Trophoblast cell (in vitro differentiated cells and primary cell): ENCODE measurements around the gene LAG3. TPM values are rescaled to one million over a fixed set of nuclear protein-coding genes. Genes with fewer than 3 reads are reported as not detected.

Experiments used
- DNase-seq, 2 donors: peaks; one replicate each; pipeline ENCODE4 v3.0.0-alpha.2; 2016
- H2AFZ ChIP-seq: 2 replicates; pipeline ENCODE4 v1.6.1; 2013; ENCODE audit warnings: low read length, moderate library complexity, mild to moderate bottlenecking; ENCODE audit not compliant: insufficient read depth, poor library complexity
- H2AK5ac ChIP-seq: 2 replicates; pipeline ENCODE4 v1.6.1; 2013; ENCODE audit warnings: mild to moderate bottlenecking, low read length
- H2BK120ac ChIP-seq: 2 replicates; pipeline ENCODE4 v1.6.1; 2013; ENCODE audit warnings: low read length, mild to moderate bottlenecking, moderate library complexity; ENCODE audit not compliant: insufficient read depth, poor library complexity
- H2BK12ac ChIP-seq: 2 replicates; pipeline ENCODE4 v1.6.1; 2013; ENCODE audit warnings: mild to moderate bottlenecking, low read length, moderate library complexity
- H2BK5ac ChIP-seq: 2 replicates; pipeline ENCODE4 v1.6.1; 2013; ENCODE audit warnings: low read length, low read depth, moderate library complexity, mild to moderate bottlenecking; ENCODE audit not compliant: poor library complexity
- H3K14ac ChIP-seq: 2 replicates; pipeline ENCODE4 v1.6.1; 2013; ENCODE audit warnings: mild to moderate bottlenecking, low read length
- H3K18ac ChIP-seq: 2 replicates; pipeline ENCODE4 v1.6.1; 2013; ENCODE audit warnings: mild to moderate bottlenecking, low read length
- H3K23ac ChIP-seq: 2 replicates; pipeline ENCODE4 v1.6.1; 2013; ENCODE audit warnings: low read length
- H3K27ac ChIP-seq: 2 replicates; pipeline ENCODE4 v1.5.1; 2013; ENCODE audit warnings: low read depth, mild to moderate bottlenecking, inconsistent platforms, low read length, moderate library complexity
- H3K27me3 ChIP-seq: 2 replicates; pipeline ENCODE4 v1.6.1; 2013; ENCODE audit warnings: inconsistent platforms, mild to moderate bottlenecking, low read length, moderate library complexity; ENCODE audit not compliant: insufficient read depth
- H3K36me3 ChIP-seq, 2 experiments: 1 replicate in 1 of 2; 2 replicates in 1 of 2; pipeline ENCODE4 v1.6.1; 2013; ENCODE audit warnings: low read length in 2 of 2, mild to moderate bottlenecking in 2 of 2, moderate library complexity in 1 of 2; ENCODE audit not compliant: insufficient read depth in 2 of 2, control insufficient read depth in 1 of 2
- H3K4ac ChIP-seq: 2 replicates; pipeline ENCODE4 v1.6.1; 2013; ENCODE audit warnings: low read depth, mild to moderate bottlenecking, low read length, moderate library complexity
- H3K4me1 ChIP-seq, 2 experiments: 1 replicate in 1 of 2; 2 replicates in 1 of 2; pipeline ENCODE4 v1.6.1; 2013; ENCODE audit warnings: low read length in 2 of 2, mild to moderate bottlenecking in 2 of 2, moderate library complexity in 1 of 2; ENCODE audit not compliant: insufficient read depth in 2 of 2, control insufficient read depth in 1 of 2
- H3K4me2 ChIP-seq: 2 replicates; pipeline ENCODE4 v1.6.1; 2013; ENCODE audit warnings: inconsistent platforms, mild to moderate bottlenecking, low read length, moderate library complexity
- H3K4me3 ChIP-seq: 2 replicates; pipeline ENCODE4 v1.5.1; 2013; ENCODE audit warnings: mild to moderate bottlenecking, low read depth, low read length, inconsistent platforms
- H3K79me1 ChIP-seq: one replicate; pipeline ENCODE4 v1.6.1; 2013; ENCODE audit warnings: low read length
- H3K79me2 ChIP-seq: 2 replicates; pipeline ENCODE4 v1.6.1; 2013; ENCODE audit warnings: low read length, mild to moderate bottlenecking; ENCODE audit not compliant: control insufficient read depth, insufficient read depth, poor library complexity
- H3K9ac ChIP-seq: 2 replicates; pipeline ENCODE4 v1.6.1; 2013; ENCODE audit warnings: mild to moderate bottlenecking, low read length
- H3K9me3 ChIP-seq: 2 replicates; pipeline ENCODE4 v1.6.1; 2013; ENCODE audit warnings: low read depth, mild to moderate bottlenecking, control low read depth, inconsistent platforms, low read length; ENCODE audit not compliant: insufficient read depth
- H4K12ac ChIP-seq: 2 replicates; pipeline ENCODE4 v1.6.1; 2013; ENCODE audit warnings: low read depth, mild to moderate bottlenecking, low read length, moderate library complexity
- H4K8ac ChIP-seq: 2 replicates; pipeline ENCODE4 v1.6.1; 2013; ENCODE audit warnings: low read depth, mild to moderate bottlenecking, low read length, moderate library complexity
- H4K91ac ChIP-seq: one replicate; pipeline ENCODE4 v1.6.1; 2013; ENCODE audit warnings: low read depth, mild to moderate bottlenecking, low read length, moderate library complexity
- WGBS: extraction: QIAGEN DNeasy Blood & Tissue Kit; methylation state at CpG from one replicate; pipeline ENCODE4 v1.1.7; 2013; ENCODE audit warnings: missing lambda C conversion rate; ENCODE audit not compliant: insufficient read length, insufficient coverage; ENCODE audit errors: extremely low coverage; 5-methylcytosine and 5-hydroxymethylcytosine counted together
- polyA plus RNA-seq: library from polyadenylated mRNA; stranded (reverse); fragments of 200-250 nt; gene quantifications from 2 replicates; pipeline ENCODE4 v1.2.3, GENCODE V29; 2013

The LAG3 gene
- 0.29 and 0.37 TPM in 2 replicates for polyA plus RNA-seq

- Histone ChIP-seq H3K14ac (no peak within 1 kb of the TSS), H2BK120ac (no peak within 1 kb of the TSS), H3K79me1 (peaks cover 2% of the 10 kb centered on the region), H3K27ac (no peak within 1 kb of the TSS), H3K9me3 (peaks cover 2% of the 10 kb centered on the region), H3K18ac (no peak within 1 kb of the TSS), H2AFZ (no peak within 1 kb of the TSS), H4K91ac (no peak within 1 kb of the TSS), H3K36me3 (peaks cover 27 to 28% of the 10 kb centered on the region in 2 experiments), H3K23ac (no peak within 1 kb of the TSS), H3K4me2 (no peak within 1 kb of the TSS), H2AK5ac (no peak within 1 kb of the TSS), H3K4me1 (peaks cover 11 to 15% of the 10 kb centered on the region in 2 experiments), H3K9ac (no peak within 1 kb of the TSS), H3K79me2 (peaks cover 7% of the 10 kb centered on the region), H3K27me3 (peaks cover 17% of the 10 kb centered on the region), H3K4ac (no peak within 1 kb of the TSS), H2BK5ac (no peak within 1 kb of the TSS), H3K4me3 (no peak within 1 kb of the TSS), H4K8ac (no peak within 1 kb of the TSS), H2BK12ac (no peak within 1 kb of the TSS), H4K12ac (no peak within 1 kb of the TSS)
- WGBS: no CpG with 5 or more reads among the region's 15 CpGs
- no peak for DNase-seq
These were observed at the start of gene LAG3 for GRCh38 chr12:6772331-6772695. Gene LAG3, plus strand, starts transcription at chr12:6772520. Its CDS starts 333 bp downstream, at chr12:6772853.

GRCh38 chr12:6722863-6723262, 49.5 kb upstream of the LAG3 start:
- H2BK5ac ChIP-seq: no peak overlapping the region
- H2BK12ac ChIP-seq: no peak overlapping the region
- H2BK120ac ChIP-seq: no peak overlapping the region
- H3K79me1 ChIP-seq: peaks cover 9% of the 10 kb centered on the region
- H3K9ac ChIP-seq: no peak overlapping the region
- peaks cover 0 to 3% of the 10 kb centered on the region in 2 experiments for H3K36me3 ChIP-seq
- no peak overlapping the region for H2AFZ ChIP-seq
- DNase-seq: no peak
- no peaks in the 10 kb centered on the region for H3K27me3 ChIP-seq
- H3K14ac ChIP-seq: no peak overlapping the region
- no CpG with 5 or more reads among the region's 3 CpGs for WGBS
- no peak overlapping the region for H3K27ac ChIP-seq
- H4K91ac ChIP-seq: no peak overlapping the region
- H3K18ac ChIP-seq: no peak overlapping the region
- H3K4me1 ChIP-seq: peaks cover 4 to 5% of the 10 kb centered on the region in 2 experiments
- no peak overlapping the region for H3K4me2 ChIP-seq
- no peak overlapping the region for H4K8ac ChIP-seq
- no peak overlapping the region for H3K4me3 ChIP-seq
- peaks cover 4% of the 10 kb centered on the region for H3K79me2 ChIP-seq
- H4K12ac ChIP-seq: no peak overlapping the region
- H3K4ac ChIP-seq: no peak overlapping the region
- H2AK5ac ChIP-seq: no peak overlapping the region
- no peak overlapping the region for H3K23ac ChIP-seq
- peaks cover 2% of the 10 kb centered on the region for H3K9me3 ChIP-seq

DNA sequence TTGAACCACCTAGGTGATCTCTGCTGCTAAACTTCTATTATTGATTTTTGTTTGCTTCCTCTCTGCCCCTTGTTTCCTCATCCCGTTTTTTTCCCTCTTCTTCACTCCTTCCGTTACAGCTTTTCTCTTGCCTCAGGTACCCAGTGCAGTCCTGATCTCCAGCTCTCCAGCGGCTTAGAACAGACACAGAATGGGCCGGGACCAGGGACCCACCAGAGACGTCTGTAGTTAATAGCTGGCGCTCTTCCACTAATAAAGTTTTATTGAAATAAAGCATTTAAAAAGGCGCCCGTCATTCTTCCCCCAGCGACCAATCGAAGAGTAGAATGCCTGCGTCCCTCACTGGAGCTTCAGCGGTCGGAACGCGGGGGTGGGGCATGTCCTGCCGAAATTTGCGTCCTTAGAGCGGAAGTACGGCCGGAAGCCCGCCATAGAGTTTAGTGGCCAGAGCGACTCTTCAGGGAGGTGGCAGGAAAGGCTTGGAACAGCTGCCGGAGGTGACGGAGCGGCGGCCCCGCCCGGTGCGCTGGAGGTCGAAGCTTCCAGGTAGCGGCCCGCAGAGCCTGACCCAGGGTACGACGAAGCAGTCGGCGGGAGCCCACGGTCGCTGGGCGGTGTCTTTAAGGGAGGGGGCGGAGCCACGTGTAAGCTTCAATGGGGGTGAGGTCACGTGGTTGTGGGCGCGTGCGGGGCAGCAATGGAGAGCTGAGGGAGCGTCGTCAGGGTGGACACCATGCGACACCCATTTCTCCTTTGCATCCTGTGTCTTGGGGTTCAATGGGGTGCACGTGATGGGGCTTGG, 48.5 kb upstream of the LAG3 start, which contains the start of gene COPS7A:
COPS7A (plus strand) TSS at position 440 of the 802 bp plus-strand sequence. CDS start 611 bp downstream, outside the sequence.
- H3K27ac ChIP-seq: peak within 1 kb of the TSS; percentile 78
- H4K8ac ChIP-seq: peak within 1 kb of the TSS; percentile 100
- H3K23ac ChIP-seq: no peak within 1 kb of the TSS
- H3K4ac ChIP-seq: peak within 1 kb of the TSS; percentile 83
- H3K4me1 ChIP-seq: peaks cover 4 to 5% of the 10 kb centered on the region in 2 experiments
- peaks cover 2% of the 10 kb centered on the region for H3K9me3 ChIP-seq
- H3K9ac ChIP-seq: peak within 1 kb of the TSS; percentile 66
- peak within 1 kb of the TSS; percentile 100 for H2AFZ ChIP-seq
- H3K14ac ChIP-seq: peak within 1 kb of the TSS; percentile 63
- H3K4me2 ChIP-seq: peak within 1 kb of the TSS; percentile 75
- WGBS: no CpG with 5 or more reads among the region's 49 CpGs
- peak within 1 kb of the TSS; percentile 81 for H3K18ac ChIP-seq
- peak within 1 kb of the TSS; percentile 71 for H3K4me3 ChIP-seq
- peaks cover 9% of the 10 kb centered on the region for H3K79me1 ChIP-seq
- peaks cover 2 to 10% of the 10 kb centered on the region in 2 experiments for H3K36me3 ChIP-seq
- peak within 1 kb of the TSS; percentile 95 for H4K12ac ChIP-seq
- H3K79me2 ChIP-seq: peaks cover 4% of the 10 kb centered on the region
- DNase-seq: peak; percentile 99
- peak within 1 kb of the TSS; percentile 67 for H2AK5ac ChIP-seq
- H2BK12ac ChIP-seq: peak within 1 kb of the TSS; percentile 1
- no peaks in the 10 kb centered on the region for H3K27me3 ChIP-seq
- H2BK120ac ChIP-seq: no peak within 1 kb of the TSS
- no peak within 1 kb of the TSS for H2BK5ac ChIP-seq
- H4K91ac ChIP-seq: peak within 1 kb of the TSS; percentile 76

DNA sequence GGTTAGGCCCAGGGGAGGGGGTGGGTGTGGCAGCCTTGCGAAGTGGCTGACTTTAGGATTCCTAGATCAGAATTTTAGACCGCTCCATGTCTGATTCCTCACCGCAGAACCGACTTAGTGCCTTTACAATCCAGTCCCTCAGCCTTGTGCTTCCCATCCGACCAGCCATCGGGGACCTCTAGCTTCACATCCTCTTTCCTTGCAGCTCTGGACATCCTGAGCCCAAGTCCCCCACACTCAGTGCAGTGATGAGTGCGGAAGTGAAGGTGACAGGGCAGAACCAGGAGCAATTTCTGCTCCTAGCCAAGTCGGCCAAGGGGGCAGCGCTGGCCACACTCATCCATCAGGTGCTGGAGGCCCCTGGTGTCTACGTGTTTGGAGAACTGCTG, 47.9 kb upstream of the LAG3 start:
- Histone ChIP-seq H3K4ac (peak overlapping the region; percentile 43), H4K8ac (peak overlapping the region; percentile 86), H3K27ac (peak overlapping the region; percentile 78), H2BK5ac (no peak overlapping the region), H3K14ac (peak overlapping the region; percentile 63), H2BK12ac (peak overlapping the region; percentile 1), H4K12ac (peak overlapping the region; percentile 83), H3K79me2 (peaks cover 4% of the 10 kb centered on the region), H2AFZ (peak overlapping the region; percentile 61), H3K79me1 (peaks cover 9% of the 10 kb centered on the region), H3K27me3 (no peaks in the 10 kb centered on the region), H3K18ac (peak overlapping the region; percentile 81), H2BK120ac (no peak overlapping the region), H3K4me1 (peaks cover 4 to 5% of the 10 kb centered on the region in 2 experiments), H3K4me2 (peak overlapping the region; percentile 75), H3K36me3 (peaks cover 7 to 15% of the 10 kb centered on the region in 2 experiments), H3K23ac (no peak overlapping the region), H3K4me3 (peak overlapping the region; percentile 71), H4K91ac (peak overlapping the region; percentile 76), H2AK5ac (peak overlapping the region; percentile 67), H3K9me3 (peaks cover 2% of the 10 kb centered on the region), H3K9ac (peak overlapping the region; percentile 66)
- no CpG with 5 or more reads among the region's 10 CpGs for WGBS
- peak in 1 of 2 donors; percentile 42 for DNase-seq
